Measurements from ENCODE around the gene TMEM131.
"Not testable (repeated sequence)": the region's sequence is repeated elsewhere in the genome, so short reads cannot be mapped to it uniquely, and the experiment has no call there.

Gene TMEM131

GRCh38 chr2:98022067-98022466 is 26.3 kb upstream of the TMEM131 start:
- not testable (repeated sequence) for DNase-seq (ENCODE audit: low read depth)

- DNase-seq (ENCODE audit: low read depth) = no peak
Observed at GRCh38 chr2:98020992-98021713, 25.4 kb upstream of the TMEM131 start.

- DNase-seq (ENCODE audit: low read depth) = no peak
Observed at GRCh38 chr2:98020516-98020915, 24.8 kb upstream of the TMEM131 start.

- no peak for DNase-seq (ENCODE audit: low read depth)
Observed at GRCh38 chr2:98016908-98017670, 21.3 kb upstream of the TMEM131 start.

GRCh38 chr2:98015671-98016070 is 19.9 kb upstream of the TMEM131 start:
- DNase-seq (ENCODE audit: low read depth) = no peak

- no peak for DNase-seq (ENCODE audit: low read depth)
Observed at GRCh38 chr2:98014379-98014778, 18.6 kb upstream of the TMEM131 start.

GRCh38 chr2:98013407-98014042 is 17.8 kb upstream of the TMEM131 start:
- no peak for DNase-seq (ENCODE audit: low read depth)

GRCh38 chr2:98012561-98012991 is 16.8 kb upstream of the TMEM131 start:
- DNase-seq (ENCODE audit: low read depth) = no peak

- DNase-seq (ENCODE audit: low read depth) = no peak
Observed at GRCh38 chr2:98009887-98010760, 14.4 kb upstream of the TMEM131 start.

GRCh38 chr2:98008415-98008814 is 12.7 kb upstream of the TMEM131 start:
- no peak for DNase-seq (ENCODE audit: low read depth)

GRCh38 chr2:98006378-98006777 is 10.6 kb upstream of the TMEM131 start:
- no peak for DNase-seq (ENCODE audit: low read depth)

GRCh38 chr2:98004613-98005012 is 8.9 kb upstream of the TMEM131 start:
- DNase-seq (ENCODE audit: low read depth) = no peak

GRCh38 chr2:98004047-98004446 is 8.3 kb upstream of the TMEM131 start:
- DNase-seq (ENCODE audit: low read depth) = no peak

GRCh38 chr2:97999536-97999935 is 3.8 kb upstream of the TMEM131 start:
- DNase-seq (ENCODE audit: low read depth) = no peak

GRCh38 chr2:97998431-97999005 is 2.8 kb upstream of the TMEM131 start:
- no peak for DNase-seq (ENCODE audit: low read depth)

GRCh38 chr2:97997784-97998392 is 2.1 kb upstream of the TMEM131 start:
- no peak for DNase-seq (ENCODE audit: low read depth)

- DNase-seq (ENCODE audit: low read depth) = no peak
Observed at GRCh38 chr2:97996679-97997078, 931 bp upstream of the TMEM131 start.

GRCh38 chr2:97995026-97995733 is 568 bp downstream of the TMEM131 start:
- peak; percentile 20 for DNase-seq (ENCODE audit: low read depth)

GRCh38 chr2:97994476-97994875 is 1.3 kb downstream of the TMEM131 start:
- no peak for DNase-seq (ENCODE audit: low read depth)

GRCh38 chr2:97993926-97994325 is 1.8 kb downstream of the TMEM131 start:
- no peak for DNase-seq (ENCODE audit: low read depth)

Measured in activated gamma-delta T cell treated with anti-CD3 and anti-CD28 coated beads, Interleukin-2, amount 50 U/mL, for 16 hours (primary cell).